Activated CD4-positive, alpha-beta memory T cell treated with anti-CD3 and anti-CD28 coated beads, Interleukin-2, amount 10 ng/mL, durations not matched to agents 7 days and 5 days (primary cell): ENCODE measurements around the gene VWA3A. TPM values are rescaled to one million over a fixed set of nuclear protein-coding genes. Genes with fewer than 3 reads are reported as not detected.
"Not testable (repeated sequence)": the region's sequence is repeated elsewhere in the genome, so short reads cannot be mapped to it uniquely, and the experiment has no call there.

Experiments
- CTCF ChIA-PET: fragments of 350-600 bp; sonication (Branson Sonifier 250); formaldehyde crosslinking; loops from one replicate; lab custom pipeline; 2021; ENCODE audit warnings: antibody characterized with exemption, inconsistent platforms; lab: Charles Lee
- POLR2A ChIA-PET: fragments of 350-600 bp; sonication (Branson Sonifier 250); formaldehyde crosslinking; loops from one replicate; lab custom pipeline; 2021; ENCODE audit warnings: antibody characterized with exemption; lab: Charles Lee
- DNase-seq: peaks from one replicate; pipeline ENCODE4 v3.0.0-alpha.2; 2020
- H3K27ac Mint-ChIP-seq: one replicate; pipeline ENCODE4 v1.8.0; 2021; ENCODE audit warnings: mild to moderate bottlenecking, mixed read lengths
- H3K27me3 Mint-ChIP-seq: one replicate; pipeline ENCODE4 v1.8.0; 2021; ENCODE audit warnings: mixed read lengths
- H3K36me3 Mint-ChIP-seq: one replicate; pipeline ENCODE4 v1.8.0; 2021; ENCODE audit warnings: low read depth, mixed read lengths
- H3K4me1 Mint-ChIP-seq: one replicate; pipeline ENCODE4 v1.8.0; 2021; ENCODE audit warnings: mixed read lengths
- H3K4me3 Mint-ChIP-seq: one replicate; pipeline ENCODE4 v1.8.0; 2021; ENCODE audit warnings: mild to moderate bottlenecking, mixed read lengths
- H3K9me3 Mint-ChIP-seq: one replicate; pipeline ENCODE4 v1.8.0; 2021; ENCODE audit warnings: mixed read lengths
- total RNA-seq, 2 experiments: library from RNA; stranded (reverse); gene quantifications; one replicate each; pipeline ENCODE4 v1.2.3, GENCODE V29; 2021

The VWA3A gene
- total RNA-seq, 2 experiments from 2014 or later: 0.18 TPM; not detected in 1

DNA sequence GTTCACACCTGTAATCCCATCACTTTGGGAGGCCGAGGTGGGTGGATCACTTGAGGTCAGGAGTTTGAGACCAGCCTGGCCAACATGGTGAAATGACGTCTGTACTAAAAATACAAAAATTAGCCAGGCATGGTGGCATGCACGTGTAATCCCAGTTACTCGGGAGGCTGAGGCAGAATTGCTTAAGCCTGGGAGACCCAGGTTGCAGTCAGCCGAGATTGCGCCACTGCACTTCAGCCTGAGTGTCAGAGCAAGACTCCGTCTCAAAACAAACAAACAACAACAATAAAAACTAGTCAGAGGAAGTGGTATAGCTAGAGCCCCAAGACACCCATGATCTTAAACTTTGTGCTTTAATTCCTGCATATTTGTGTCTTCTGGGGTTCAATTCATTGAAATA is 60.7 kb downstream of the VWA3A start:
- CTCF ChIA-PET: interaction anchor here (1.2 kb wide), 1 partner anchor 12 kb away, joined by 3 read pairs; no protein-coding TSS in a partner anchor
- H3K4me3 Mint-ChIP-seq: not testable (repeated sequence)

DNA sequence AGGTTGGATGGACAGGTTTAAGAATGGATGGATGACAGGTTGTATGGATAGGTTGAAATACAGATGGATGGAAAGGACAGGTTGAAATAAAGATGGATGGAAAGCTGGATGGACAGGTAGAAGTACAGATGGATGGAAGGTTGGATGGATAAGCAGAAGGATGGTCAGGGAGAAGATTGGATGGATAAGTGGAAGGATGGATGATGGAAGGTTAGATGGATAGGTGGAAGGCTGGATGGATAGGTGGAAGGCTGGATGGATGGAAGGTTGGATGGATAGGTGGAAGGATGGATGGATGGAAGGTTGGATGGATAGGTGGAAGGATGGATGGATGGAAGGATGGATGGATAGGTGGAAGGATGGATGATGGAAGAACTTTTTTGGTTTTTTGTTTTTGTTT is 69.1 kb downstream of the VWA3A start:
- Mint-ChIP-seq H3K9me3 (no peaks in the 10 kb centered on the region), H3K27me3 (peaks cover 26% of the 10 kb centered on the region), H3K36me3 (no peaks in the 10 kb centered on the region), H3K27ac (no peak overlapping the region), H3K4me1 (peaks cover 4% of the 10 kb centered on the region), H3K4me3 (no peak overlapping the region)
- ChIA-PET CTCF (no interaction called here), POLR2A (no interaction called here)
- no peak for DNase-seq

More for the DNA sequence above, 60.7 kb downstream of the VWA3A start:
- H3K36me3 Mint-ChIP-seq, H3K9me3 Mint-ChIP-seq, H3K4me1 Mint-ChIP-seq, H3K27me3 Mint-ChIP-seq, DNase-seq, POLR2A ChIA-PET, H3K27ac Mint-ChIP-seq: not testable (repeated sequence)

GRCh38 chr16:22161999-22162655 is 69.8 kb downstream of the VWA3A start, which contains the start of gene SDR42E2:
TSS of gene SDR42E2 (plus strand) at chr16:22162506. CDS start at chr16:22165583, 3,077 bp downstream.
- Mint-ChIP-seq H3K9me3 (no peaks in the 10 kb centered on the region), H3K4me1 (peaks cover 4% of the 10 kb centered on the region), H3K27ac (no peak within 1 kb of the TSS), H3K4me3 (no peak within 1 kb of the TSS), H3K36me3 (no peaks in the 10 kb centered on the region), H3K27me3 (peaks cover 25% of the 10 kb centered on the region)
- POLR2A ChIA-PET: no interaction called here
- CTCF ChIA-PET: no interaction called here
- no peak for DNase-seq

- ChIA-PET CTCF (no interaction called here), POLR2A (no interaction called here)
- H3K27ac Mint-ChIP-seq: no peak overlapping the region
- peaks cover 4% of the 10 kb centered on the region for H3K4me1 Mint-ChIP-seq
- no peak overlapping the region for H3K4me3 Mint-ChIP-seq
- peaks cover 25% of the 10 kb centered on the region for H3K27me3 Mint-ChIP-seq
- DNase-seq: no peak
- no peaks in the 10 kb centered on the region for H3K36me3 Mint-ChIP-seq
- H3K9me3 Mint-ChIP-seq: no peaks in the 10 kb centered on the region
Measured at GRCh38 chr16:22162656-22163009, 70.3 kb downstream of the VWA3A start.

DNA sequence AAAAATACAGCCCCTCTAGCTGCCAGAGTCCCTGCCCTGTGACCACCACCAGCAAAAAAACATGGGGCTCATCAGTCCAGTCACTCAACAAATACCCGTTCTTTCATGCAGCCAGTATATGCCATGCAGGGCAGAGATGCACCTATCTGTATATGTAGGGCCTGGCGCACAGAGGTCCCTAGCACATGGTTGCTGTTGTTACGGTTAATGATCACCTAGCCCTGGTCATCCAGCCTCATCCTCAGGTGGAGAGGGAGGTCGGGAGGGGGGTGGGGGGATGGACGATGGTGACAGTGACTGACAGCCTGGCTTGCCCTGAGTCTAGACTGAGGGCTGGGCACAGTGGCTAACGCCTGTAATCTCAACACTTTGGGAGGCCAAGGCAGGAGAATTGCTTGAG is 71.5 kb downstream of the VWA3A start:
- no peak overlapping the region for H3K4me3 Mint-ChIP-seq
- H3K36me3 Mint-ChIP-seq: no peaks in the 10 kb centered on the region
- no peak for DNase-seq
- peaks cover 4% of the 10 kb centered on the region for H3K4me1 Mint-ChIP-seq
- CTCF ChIA-PET: no interaction called here
- peaks cover 24% of the 10 kb centered on the region for H3K27me3 Mint-ChIP-seq
- H3K9me3 Mint-ChIP-seq: no peaks in the 10 kb centered on the region
- H3K27ac Mint-ChIP-seq: no peak overlapping the region
- POLR2A ChIA-PET: no interaction called here

- POLR2A ChIA-PET: no interaction called here
- Mint-ChIP-seq H3K9me3 (no peaks in the 10 kb centered on the region), H3K36me3 (no peaks in the 10 kb centered on the region), H3K4me3 (no peak overlapping the region), H3K4me1 (peaks cover 4% of the 10 kb centered on the region), H3K27ac (no peak overlapping the region), H3K27me3 (peaks cover 21% of the 10 kb centered on the region)
- CTCF ChIA-PET: no interaction called here
- DNase-seq: no peak
Measured at GRCh38 chr16:22164482-22164881, 72.1 kb downstream of the VWA3A start.

DNA sequence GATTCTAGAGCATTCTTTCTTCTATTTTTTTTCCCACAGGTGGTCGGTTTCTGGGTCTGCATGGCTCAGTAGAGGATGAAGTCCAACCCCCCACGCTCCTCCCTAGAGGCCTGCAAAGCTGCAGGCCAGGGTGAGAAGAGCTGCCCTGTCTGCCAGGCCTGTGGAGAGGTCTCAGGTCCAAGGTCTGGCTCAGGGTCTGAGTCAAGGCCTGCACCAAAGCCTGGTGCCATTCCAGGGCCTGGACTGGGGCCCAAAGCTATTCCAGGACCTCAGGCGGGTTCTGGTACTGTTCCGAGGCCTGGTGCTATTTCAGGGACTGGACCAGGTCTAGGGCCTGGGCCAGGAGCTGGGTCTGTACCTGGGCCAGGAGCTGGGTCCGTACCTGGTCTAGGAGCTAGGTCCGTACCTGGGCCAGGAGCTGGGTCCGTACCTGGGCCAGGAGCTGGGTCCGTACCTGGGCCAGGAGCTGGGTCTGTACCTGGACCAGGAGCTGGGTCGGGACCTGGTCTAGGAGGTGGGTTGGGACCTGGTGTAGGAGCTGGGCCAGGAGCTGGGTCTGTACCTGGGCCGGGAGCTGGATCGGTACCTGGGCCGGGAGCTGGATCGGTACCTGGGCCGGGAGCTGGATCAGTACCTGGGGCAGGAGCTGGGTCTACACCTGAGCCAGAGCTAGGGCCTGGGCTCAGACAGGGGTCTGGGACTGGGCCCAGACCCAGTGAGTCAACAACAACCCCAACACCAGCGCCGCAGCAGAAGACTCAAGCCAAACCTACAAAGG is 73.4 kb downstream of the VWA3A start:
- Mint-ChIP-seq H3K27ac (no peak overlapping the region), H3K4me3 (no peak overlapping the region), H3K9me3 (no peaks in the 10 kb centered on the region), H3K27me3 (peaks cover 15% of the 10 kb centered on the region), H3K36me3 (no peaks in the 10 kb centered on the region), H3K4me1 (peaks cover 4% of the 10 kb centered on the region)
- ChIA-PET POLR2A (no interaction called here), CTCF (no interaction called here)
- DNase-seq: no peak

- H3K36me3 Mint-ChIP-seq: no peaks in the 10 kb centered on the region
- H3K27me3 Mint-ChIP-seq: no peaks in the 10 kb centered on the region
- no peaks in the 10 kb centered on the region for H3K9me3 Mint-ChIP-seq
- no peak overlapping the region for H3K27ac Mint-ChIP-seq
- H3K4me3 Mint-ChIP-seq: no peak overlapping the region
- POLR2A ChIA-PET: no interaction called here
- DNase-seq: no peak
- H3K4me1 Mint-ChIP-seq: no peaks in the 10 kb centered on the region
- CTCF ChIA-PET: no interaction called here
Measured at GRCh38 chr16:22171953-22172352, 79.6 kb downstream of the VWA3A start.

- DNase-seq, H3K27me3 Mint-ChIP-seq, H3K4me1 Mint-ChIP-seq, H3K9me3 Mint-ChIP-seq, H3K27ac Mint-ChIP-seq, H3K36me3 Mint-ChIP-seq, H3K4me3 Mint-ChIP-seq, POLR2A ChIA-PET, CTCF ChIA-PET: not testable (repeated sequence)
Measured at GRCh38 chr16:22172642-22173041, 80.3 kb downstream of the VWA3A start.

- POLR2A ChIA-PET: no interaction called here
- DNase-seq: no peak
- H3K36me3 Mint-ChIP-seq: no peaks in the 10 kb centered on the region
- no peak overlapping the region for H3K4me3 Mint-ChIP-seq
- no peaks in the 10 kb centered on the region for H3K27me3 Mint-ChIP-seq
- CTCF ChIA-PET: interaction anchor here (1.3 kb wide), 1 partner anchor 14 kb away, joined by 3 read pairs; no protein-coding TSS in a partner anchor
- H3K27ac Mint-ChIP-seq: no peak overlapping the region
- H3K9me3 Mint-ChIP-seq: no peaks in the 10 kb centered on the region
- H3K4me1 Mint-ChIP-seq: no peaks in the 10 kb centered on the region
Measured at GRCh38 chr16:22174642-22175041, 82.3 kb downstream of the VWA3A start.

DNA sequence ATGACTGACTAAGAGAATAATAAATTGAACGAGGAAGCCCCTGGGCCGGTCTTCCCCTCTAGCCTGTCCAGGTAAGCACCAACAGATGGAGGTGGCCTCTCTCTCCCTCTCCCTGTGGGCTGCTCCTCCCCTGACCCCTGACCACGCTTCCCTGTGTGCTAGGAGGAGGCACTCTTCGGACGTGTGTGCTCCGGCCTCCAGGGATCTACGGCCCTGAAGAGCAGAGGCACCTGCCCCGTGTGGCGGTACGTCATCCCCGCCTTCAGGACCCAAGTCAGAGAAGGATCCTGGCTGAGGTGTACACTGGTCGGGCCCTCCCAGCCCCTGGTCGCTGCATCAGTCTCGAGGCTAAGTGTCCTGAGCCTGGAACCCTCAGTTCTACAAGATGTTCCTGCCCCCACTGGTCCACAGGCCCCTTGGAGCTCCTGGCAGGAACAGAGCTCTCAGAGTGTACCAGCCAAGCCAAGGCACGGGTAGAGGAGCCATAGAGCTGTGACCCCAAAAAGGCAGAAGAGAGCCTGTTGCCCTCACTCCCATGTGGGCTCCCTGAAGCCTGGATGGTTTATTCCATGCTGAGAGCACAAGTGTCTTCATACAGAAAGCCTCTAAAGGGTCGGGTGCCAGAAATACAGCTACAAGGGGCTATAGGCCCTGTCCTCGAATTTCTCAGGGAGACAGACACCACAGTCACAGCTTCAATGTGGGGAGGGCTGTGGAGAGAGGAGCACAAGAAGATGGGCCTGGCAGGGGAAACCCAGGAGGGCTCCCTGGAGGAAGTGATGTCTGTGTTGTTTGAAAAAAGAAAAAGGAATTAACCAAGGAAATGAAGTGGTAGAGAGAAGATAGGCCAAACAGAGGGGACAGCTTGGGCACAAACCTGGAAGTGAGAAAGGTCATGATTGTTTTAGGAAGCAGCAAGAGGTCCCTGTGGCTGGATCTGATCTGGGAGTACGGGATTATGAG is 85.9 kb downstream of the VWA3A start:
- ChIA-PET POLR2A (interaction anchor here (0.6 kb wide), 1 partner anchor 98 kb away, joined by 3 read pairs; no protein-coding TSS in a partner anchor), CTCF (interaction anchor here (1.1 kb wide), 1 partner anchor 101 kb away, joined by 3 read pairs; no protein-coding TSS in a partner anchor)
- Mint-ChIP-seq H3K27me3 (no peaks in the 10 kb centered on the region), H3K27ac (no peak overlapping the region), H3K4me1 (no peaks in the 10 kb centered on the region), H3K9me3 (no peaks in the 10 kb centered on the region), H3K36me3 (no peaks in the 10 kb centered on the region), H3K4me3 (no peak overlapping the region)
- DNase-seq: no peak

DNA sequence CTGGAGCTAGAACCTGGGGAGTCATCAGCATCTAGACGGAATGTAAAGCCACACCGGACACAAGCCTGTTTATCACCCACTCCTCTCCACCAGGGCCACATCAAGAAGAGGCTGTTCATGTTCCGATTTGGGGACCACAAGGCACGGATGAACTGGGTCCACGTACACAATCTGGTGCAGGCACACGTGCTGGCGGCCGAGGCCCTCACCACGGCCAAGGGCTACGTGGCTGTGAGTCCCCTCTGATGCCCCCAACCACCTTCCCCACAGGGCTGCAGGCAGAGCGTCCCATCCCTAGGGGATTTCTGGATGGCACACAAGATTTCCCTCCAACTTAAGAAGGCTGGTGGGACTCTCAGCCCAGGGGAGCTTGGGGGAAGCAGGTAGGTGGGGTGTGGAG is 89.1 kb downstream of the VWA3A start:
- Mint-ChIP-seq H3K4me3 (no peak overlapping the region), H3K27me3 (no peaks in the 10 kb centered on the region), H3K36me3 (no peaks in the 10 kb centered on the region), H3K9me3 (no peaks in the 10 kb centered on the region), H3K4me1 (no peaks in the 10 kb centered on the region), H3K27ac (no peak overlapping the region)
- ChIA-PET CTCF (no interaction called here), POLR2A (no interaction called here)
- DNase-seq: no peak

DNA sequence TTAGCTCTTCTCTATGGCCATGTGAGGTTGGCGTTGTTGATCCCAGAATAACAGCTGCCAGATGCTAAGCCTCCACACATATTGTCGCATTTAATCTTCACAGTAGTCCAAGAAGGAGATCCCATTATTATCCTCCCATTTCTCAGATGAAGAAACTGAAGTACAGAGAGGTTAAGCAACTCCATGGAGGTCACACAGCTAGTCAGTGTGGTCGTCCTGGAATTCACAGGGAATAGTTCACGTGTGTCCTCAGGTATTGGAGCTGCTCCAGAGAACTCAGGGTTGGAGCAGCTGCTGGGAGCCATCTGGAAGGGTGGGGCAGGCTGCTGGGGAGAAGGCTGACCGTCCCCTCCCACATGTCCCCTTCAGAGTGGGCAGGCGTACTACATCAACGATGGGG is 89.5 kb downstream of the VWA3A start:
- Mint-ChIP-seq H3K27me3 (no peaks in the 10 kb centered on the region), H3K36me3 (no peaks in the 10 kb centered on the region), H3K9me3 (no peaks in the 10 kb centered on the region), H3K4me3 (no peak overlapping the region), H3K27ac (no peak overlapping the region), H3K4me1 (no peaks in the 10 kb centered on the region)
- ChIA-PET CTCF (no interaction called here), POLR2A (no interaction called here)
- DNase-seq: no peak
